Measurements from ENCODE around the gene CDK5RAP2.

CDK5RAP2 gene

DNA sequence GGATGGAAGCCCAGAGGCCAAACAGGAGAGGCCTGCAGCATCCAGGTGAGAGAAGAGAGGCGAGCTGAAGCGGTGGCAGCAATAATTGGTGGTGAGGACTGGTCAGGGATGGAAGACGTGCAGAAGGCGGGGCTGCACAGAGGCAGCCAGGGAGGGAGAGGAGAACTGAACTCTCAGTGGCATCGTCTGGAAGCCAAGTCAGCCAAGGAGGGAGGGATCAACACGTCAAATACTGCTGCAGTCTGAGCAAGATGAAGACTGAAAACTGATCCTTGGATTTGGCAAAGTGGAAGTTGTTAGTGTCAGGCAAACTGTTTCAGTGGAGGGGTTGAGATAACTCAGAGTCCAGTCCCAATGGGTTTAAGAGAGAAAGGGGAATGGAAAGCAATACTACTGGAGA lies 145.4 kb downstream of the CDK5RAP2 start:
- no peak for DNase-seq

DNA sequence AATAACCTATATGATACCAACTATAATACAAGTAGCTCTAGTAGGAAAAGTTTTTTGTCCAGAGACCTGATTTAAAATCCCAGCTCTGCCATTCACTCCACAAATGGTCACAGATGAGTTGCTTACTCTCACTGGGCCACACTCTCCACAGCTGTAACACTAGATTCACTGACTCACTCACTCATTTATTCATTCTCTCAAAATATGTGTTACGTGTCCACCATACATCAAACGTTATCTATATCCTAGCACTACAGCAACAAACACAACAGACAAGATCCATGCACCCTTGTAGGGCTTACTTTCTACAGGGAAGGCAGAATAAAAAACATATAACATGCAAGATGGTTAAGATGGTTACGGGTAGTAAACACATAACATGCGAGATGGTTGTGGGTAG lies 146.3 kb downstream of the CDK5RAP2 start:
- no peak for DNase-seq

DNA sequence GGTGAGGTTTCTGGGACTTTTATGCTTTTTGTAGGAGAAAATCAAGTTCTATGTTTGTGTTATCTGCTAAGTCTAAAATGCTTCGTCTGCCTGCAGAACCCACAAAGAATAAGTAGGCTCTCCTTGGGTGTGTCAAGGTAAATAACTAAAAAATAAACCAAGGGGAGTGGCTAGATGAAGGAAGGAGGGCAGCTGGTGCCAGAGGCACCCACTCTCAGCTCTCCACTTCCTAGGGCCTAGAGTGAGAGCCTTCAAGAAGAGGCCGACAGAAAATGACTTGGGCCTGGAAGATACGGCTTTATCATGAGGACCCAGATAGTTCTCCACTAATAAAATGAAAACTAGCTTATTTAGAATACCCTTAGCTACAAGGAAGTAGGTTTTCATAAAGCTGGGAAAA lies 147.4 kb downstream of the CDK5RAP2 start:
- no peak for DNase-seq

DNA sequence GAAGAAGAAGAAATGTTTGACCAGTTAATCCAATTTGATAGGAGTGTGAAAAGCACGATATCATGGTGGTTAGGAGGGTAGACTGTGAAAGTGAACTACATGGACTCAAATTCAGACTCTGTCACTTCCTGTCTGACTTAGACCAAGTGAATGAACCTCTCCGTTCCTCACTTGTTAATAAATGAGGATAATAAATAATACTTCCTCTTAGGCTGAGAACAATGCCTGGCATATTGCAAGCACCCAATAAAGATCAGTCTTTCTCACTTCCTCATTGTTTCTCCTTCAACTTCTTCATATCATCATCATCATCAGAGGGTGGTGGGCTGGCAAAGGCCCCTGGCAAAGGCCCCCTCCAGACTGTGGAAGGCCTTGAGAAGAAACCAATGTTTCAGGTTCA lies 148.7 kb downstream of the CDK5RAP2 start:
- peak; percentile 27 to 44 for DNase-seq

DNA sequence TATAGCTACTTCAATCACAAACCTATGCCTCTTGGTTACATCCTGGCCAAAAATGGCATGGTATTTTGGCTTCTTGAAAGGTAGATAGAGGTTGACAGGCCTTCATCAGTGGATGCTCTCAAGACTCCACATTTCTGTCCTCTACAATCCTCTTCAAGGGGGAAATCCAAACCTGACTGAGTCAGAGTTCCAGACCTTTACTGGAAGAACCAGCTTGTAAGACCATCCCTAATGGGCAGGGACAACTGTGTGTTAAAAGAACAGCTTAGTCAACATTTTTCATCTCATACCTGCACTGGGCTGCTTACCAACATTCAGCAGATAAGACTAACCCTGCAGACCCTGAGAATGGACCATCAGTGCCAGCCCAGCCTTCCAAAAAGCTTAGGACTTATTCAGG lies 155.7 kb downstream of the CDK5RAP2 start:
- no peak for DNase-seq

DNA sequence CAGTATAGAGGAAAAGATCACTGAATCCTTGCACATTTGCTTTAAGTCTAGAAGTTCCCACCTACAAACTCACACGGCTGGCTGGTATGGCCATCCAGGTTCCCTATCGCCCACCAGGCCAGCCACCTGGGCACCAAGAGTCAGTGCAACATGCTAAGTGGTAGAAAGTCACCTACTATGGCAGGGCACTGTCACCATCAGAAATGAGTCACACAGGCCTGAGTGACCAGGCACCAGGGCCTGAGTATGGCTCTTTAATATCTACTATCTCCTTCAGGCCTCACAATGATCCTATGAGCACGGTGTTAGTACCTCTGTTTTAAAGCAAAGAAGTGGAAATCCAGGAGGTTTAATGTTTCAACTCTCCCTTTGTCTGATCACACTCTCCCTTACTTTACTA lies 156.2 kb downstream of the CDK5RAP2 start:
- DNase-seq: no peak

DNA sequence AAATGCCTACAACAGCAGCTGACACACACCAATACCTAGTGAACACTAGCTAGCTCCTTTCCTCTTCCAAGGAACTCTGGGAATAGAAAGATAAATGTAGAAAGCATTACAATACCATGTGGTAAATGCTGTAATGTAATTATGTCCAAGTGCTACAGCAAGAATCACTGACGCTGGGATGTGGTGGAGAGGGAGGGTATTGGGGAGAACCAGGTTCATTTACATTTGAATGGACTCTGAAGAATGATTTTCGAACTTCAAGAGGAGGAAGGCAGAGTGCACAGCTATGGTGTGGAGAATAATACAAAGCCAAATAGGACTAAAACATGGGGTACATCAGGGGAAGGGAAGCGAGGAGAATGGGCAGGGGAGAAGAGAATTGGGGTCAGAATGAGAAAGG lies 158.0 kb downstream of the CDK5RAP2 start:
- no peak for DNase-seq

DNA sequence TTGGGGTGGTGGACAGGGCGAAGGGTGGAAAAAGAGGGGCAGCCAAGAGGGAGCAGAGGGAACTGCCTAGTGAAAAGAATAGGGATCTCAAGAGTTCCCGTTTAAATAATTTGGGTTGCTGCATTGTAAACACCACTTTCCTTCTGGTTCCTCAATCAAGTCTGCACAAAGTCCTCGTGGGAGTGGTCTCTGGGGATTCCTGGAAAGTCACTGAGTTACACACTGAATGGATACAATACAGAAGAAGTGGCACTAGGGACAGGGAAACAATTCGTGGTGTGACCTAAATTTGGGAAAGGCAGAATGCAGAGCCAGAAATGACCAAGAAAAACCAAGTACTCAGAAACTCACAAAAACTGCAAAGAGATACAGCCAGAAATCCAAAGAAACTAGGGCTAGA lies 161.7 kb downstream of the CDK5RAP2 start:
- peak in 1 of 2 donors; percentile 36 for DNase-seq

DNA sequence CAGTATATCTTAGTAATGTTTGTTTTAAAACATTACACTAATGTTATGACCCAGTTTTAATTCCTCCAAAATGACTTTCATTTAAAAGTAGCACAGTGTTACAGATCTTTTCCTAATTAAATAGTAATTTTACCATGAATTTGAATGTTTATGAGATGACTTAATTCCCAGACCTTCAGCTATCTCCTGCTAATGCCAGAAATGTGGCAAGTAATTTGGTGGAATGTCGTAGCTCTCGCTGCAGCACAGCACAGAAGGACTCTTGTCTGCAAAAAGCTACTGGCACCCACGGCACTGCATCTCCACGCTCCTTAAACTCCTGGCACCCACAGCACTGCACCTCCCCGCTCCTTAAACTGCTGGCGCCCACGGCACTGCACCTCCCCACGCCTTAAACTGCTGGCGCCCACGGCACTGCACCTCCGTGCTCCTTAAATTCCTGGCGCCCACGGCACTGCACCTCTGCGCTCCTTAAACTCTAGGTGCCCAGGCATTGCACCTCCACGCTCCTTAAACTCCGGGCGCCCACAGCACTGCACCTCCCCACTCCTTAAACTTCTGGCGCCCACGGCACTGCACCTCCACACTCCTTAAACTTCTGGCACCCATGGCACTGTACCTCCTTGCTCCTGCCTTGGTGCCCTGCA lies 163.1 kb downstream of the CDK5RAP2 start:
- no peak for DNase-seq

DNA sequence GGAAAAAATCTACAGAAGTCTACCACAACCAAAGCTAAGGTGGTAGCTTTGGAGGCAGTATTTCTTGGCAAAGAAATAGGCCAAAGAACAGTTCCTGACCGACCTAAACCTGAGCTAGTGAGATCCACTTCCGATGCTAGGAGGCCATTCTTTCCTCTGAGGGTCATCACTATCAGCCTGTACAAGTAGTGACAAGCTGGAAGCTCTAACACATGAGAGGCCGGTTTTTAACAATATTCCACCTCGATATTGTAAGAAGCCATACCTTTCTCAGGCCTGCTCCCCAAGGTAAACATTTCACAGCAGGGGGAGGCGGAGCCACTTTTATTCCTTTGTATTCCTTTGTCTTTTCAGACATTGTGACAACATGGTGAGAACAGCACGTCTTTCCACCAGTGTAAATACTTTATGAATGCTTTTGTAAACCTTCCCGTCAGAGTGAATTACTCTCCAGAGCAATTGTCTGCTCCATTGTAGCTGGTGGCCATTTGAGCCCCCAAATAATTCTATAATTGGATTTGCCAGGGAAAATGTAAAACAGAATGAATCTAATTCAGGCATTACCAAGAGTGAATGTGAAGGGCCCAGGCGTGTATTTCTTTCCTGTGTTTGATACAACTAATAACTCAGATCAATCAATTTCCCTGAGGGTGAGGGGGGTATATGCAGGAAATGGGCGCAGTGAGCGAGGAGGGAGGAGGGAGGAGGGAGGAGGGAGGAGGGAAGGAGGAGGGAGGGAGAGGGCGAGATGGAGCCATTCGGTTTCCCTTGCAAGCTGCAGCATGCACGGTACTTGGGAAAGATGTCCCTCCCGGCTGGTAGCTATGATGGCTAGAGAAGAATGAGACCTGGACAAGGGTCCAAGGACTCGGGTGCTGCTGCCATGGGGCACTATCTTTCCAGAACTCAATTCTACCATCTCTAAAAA lies 166.6 kb downstream of the CDK5RAP2 start:
- DNase-seq: no peak

DNA sequence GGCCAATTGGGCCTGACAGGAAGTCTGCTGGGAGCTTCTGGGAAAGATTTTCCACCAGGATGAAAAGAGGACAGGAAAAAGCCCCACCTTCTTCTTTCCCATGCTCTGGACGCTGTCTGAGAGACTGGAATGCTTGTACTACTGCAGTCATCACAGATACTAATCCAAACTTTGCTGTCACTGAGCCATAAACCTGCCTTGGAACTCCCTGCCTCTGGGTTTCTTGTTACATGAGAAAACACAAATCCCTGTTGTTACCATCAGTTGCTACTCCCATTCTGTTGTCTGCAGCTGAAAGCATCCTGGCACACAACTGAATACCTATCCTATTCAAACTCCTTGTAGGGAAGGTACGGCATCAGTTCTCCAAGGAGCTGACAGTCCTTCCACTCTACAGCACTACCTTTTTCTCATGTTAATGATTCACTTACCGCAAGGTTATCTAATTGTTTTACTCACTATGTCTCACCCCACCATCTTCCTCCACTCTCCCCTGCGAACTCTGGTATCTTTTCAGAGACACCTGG lies 167.5 kb downstream of the CDK5RAP2 start:
- no peak for DNase-seq

DNA sequence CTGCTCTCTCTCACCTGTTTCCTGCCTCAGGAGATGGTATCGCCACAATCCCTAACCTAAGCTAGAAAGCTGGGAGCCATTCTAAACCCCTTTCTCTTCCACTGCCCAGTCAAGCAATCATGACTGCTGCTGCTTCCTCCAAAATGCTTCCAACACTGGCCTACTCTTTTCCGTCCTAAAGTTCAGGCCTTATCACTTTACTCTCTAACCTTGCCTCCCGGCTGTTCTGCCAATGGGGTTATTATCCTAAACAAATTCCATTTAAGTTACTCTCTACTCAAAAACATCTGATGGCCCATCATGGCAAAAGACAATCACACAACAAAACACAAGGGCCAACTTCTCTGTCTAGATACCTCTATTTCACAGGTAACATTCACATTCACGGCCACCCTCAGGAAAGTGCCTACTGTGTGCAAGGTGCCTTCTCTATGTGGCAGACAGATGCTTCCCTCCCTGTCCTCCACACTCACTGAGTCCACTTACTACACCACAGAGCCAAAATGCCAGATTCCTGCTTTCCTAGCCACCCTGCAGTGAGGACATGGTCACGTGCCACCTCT lies 168.0 kb downstream of the CDK5RAP2 start:
- no peak for DNase-seq

DNA sequence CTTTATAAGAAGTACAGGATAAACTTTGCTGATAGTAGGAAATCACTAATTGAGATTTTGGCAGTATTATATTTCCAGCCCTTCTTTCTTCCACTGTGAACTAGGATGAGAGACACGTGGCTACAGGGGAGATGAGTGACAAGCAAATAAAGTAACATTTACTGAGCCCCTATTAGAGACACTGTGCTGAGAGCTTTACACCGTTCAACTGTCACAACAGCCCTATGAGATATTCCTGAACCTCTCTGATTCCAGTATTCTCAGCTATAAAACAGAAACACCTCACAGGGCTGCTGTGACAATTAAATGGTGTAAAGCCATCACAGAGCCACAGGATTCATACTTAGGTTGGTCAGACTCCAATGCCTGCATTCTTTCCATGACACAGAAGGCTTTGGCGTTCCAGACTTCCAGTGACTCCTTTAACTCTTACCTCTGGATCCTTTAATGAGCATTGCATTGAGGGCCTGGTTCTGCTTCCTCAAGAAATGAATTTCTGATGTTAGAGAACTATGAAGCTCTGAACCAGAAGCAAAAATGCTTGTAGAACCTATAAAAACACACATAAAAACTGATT lies 169.0 kb downstream of the CDK5RAP2 start:
- DNase-seq: no peak

DNA sequence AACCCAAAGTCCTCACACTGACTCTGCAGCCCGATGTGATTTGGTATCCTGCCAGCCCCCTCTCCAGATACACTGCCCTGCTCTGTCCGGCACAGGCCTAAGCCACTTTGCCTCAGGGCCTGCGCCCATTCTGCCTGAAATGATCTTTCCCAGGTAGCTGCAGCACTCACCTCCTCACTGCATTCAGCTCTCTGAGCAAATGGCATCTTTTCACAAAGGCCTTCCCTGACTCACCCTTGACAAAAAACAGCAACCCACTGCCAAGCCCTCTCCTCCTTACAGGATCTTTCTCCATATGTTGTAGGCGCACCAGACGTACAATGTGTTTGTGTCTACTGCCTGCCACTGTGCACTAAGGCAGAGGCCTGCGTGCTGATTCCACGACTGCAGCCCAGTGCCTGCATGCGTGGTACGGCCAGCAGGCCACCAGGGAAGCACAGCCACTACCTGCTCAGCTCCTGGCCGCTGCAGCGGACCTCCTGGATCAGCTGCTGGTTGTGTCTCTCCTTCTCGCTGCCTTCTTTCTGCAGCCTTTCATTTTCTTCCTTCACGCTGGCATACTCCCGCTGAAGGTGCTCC lies 171.2 kb downstream of the CDK5RAP2 start:
- no peak for DNase-seq

DNA sequence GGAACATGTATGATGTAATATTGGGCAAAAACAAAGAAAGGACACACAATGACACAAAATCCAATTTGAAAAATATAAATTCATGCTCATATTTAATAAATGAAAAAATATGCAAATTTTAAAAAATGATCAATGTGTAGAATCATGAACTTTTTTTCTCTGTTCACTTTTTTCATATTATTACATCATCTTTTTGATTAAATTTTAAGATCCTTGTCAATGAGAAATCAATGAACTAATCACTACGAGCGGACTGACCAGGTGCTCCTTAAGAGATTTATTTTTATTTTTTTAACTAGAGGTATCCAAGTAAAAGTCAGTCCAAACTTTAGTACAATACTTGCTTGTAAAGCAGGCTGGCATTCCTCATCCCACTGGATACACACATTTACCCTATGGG lies 174.1 kb downstream of the CDK5RAP2 start:
- DNase-seq: no peak

DNA sequence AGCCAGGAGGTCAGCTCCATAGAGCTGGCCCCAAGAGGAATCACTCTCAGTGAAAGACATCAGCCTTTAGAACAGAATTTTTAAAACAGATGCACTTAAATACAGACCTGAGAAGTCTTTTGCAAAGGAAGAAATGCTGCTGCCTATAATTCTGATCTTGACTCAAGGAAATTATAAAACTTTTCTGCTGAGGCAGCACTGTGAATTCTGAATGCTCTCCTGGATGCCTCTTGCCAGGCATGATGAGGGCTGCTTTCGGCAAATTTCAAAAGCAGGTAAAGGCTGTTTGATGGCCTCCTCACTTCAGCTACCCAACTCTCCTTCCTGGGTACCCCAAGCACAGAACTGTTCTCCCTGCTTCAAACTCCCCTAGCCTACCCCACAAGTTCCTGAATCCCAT lies 174.8 kb downstream of the CDK5RAP2 start:
- no peak for DNase-seq

DNA sequence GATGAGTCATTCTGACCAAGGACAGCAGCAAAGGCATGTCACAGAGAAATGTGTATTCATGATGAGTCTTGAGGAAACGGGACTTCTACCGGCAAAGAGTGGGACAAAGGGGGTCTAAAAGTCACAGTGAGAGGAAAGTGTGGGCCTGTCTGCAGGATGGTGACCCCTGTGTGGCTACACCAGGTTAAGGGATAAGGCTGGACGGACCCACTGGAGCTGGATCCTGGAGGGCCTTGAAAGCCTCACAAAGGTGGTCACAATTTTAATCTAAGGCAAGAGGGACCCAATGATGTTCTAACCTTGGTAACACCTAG lies 176.5 kb downstream of the CDK5RAP2 start:
- peak in 1 of 2 donors; percentile 80 for DNase-seq

DNA sequence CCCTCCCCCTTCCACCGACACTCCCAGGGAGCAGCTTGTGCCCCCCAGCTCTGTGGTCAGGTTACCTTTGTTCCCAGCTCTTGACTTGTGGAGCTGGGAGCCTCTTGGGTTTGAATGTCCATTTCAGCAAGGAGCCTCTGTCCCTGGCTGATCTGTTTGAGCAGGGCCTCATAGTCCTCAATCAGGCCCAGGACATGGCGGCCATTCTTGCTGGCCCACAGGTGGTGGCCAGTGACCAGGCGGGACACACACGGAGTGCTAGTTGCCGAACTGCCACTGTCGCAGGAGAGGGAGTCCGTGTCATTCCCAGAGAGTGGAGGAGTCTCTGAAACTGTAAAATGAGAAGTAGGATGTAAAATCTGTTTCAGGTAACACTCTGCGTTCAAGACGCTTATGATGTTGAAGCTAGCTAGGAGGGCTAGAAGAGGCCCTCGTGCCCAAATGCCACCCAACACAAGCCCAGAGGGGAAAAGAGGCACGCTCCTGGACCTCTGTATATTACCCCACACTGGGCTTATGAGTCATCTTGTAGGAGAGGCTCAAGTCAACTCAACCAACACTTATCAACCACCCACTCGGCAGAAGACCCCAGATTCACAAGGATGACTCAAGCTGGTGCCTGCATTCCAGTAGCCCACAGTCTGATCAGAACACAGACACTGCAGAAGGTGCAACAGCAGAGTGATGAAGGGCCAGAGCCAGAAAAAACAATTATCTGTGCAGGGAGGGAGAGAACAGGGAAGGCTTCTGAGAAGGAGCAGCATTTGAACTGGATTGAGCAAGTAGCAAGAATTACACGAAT lies 177.0 kb downstream of the CDK5RAP2 start:
- DNase-seq: peak; percentile 64 to 78

DNA sequence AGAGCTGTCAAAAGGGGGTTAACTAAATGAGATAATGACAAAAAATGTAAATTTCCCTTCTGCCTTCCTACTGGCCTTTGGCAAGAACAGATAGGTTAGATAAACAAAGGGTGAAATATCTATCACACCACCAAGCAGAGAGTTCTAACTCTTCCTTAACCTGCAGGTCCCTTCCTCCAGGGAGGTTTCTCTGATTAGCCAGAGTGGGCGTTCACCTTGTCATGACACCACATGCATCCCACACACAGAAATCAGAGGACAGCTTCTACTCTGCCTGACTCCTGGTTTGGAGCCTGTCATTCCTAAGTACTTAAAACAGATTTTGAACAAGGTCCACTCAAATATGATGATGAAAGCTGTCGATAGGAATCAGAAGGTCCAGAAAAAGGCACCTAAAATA lies 180.0 kb downstream of the CDK5RAP2 start:
- DNase-seq: no peak

DNA sequence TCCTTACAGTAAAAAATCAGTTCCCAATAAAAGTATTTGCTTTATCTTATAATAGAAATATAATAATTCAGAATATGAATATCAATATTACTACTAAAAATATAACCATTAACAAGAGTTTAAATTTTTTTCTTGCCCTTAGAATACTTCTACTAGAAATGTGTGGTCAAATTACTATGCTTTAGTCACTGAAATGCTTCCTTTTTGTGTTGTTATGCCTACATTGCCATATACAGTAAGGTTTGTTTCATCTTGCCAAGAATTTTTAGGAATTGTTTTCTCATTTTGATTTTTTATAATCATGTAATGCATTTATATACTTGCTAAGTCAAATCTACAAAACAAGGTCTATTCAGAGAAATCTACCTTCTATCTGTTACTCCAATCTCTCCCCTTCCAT lies 181.7 kb downstream of the CDK5RAP2 start:
- DNase-seq: no peak

DNA sequence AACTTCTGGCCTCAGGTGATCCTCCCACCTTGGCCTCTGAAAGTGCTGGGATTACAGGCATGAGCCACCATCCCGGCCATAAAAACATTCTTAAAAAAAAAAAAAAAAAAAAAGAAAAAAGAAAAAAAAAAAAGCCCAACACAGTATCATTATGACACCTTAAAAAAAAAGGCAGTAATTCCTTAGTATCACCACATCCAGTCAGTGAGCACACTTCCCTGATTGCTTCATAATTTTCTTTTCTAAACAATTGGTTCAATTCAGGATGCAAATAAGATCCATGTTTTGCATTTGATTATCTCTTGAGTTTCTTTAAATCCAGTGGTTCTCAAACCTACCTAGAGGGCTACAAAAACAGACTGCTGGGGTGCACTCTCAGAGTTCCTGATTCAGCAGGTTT lies 182.5 kb downstream of the CDK5RAP2 start:
- no peak for DNase-seq

DNA sequence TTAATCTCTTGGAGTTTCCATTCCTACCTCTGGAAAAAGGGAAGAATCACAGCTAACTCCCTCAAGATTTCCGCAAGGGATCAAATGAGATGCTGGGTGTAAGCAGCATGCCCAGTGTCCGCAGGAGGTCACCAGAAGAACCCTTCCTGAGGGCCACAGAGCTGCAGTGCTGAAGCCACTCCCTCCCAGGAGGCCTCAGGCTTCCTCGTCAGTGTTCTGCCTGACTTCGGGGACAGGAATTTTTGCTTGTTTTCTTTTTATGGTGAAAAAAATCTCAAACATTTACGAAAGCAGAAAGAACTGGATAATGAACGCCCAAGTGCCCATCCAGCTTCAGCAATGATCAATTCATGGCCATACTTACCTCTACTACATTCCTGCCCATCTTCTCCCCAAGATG lies 183.0 kb downstream of the CDK5RAP2 start:
- DNase-seq: no peak

Data from inflammatory macrophage treated with lipopolysaccharide for 1 hour (primary cell).